T-helper 1 cell (primary cell): ENCODE measurements around the gene LZTS3.
"Not testable (repeated sequence)": the region's sequence is repeated elsewhere in the genome, so short reads cannot be mapped to it uniquely, and the experiment has no call there.

Experiments
- DNase-seq, 5 donors: peaks; one replicate each; pipeline ENCODE4 v3.0.0-alpha.2; 2012 to 2020
- total RNA-seq, 4 donors: gene quantifications; one replicate each; lab custom pipeline; 2026; lab: John Stamatoyannopoulos, UW

LZTS3 gene
- total RNA-seq = 9.1 to 27.4 (median 15.9) reads per million in 4 donors

- peak; percentile 65 to 88 (median 83) for DNase-seq
These were observed at the start of gene LZTS3 for GRCh38 chr20:3172933-3173609. LZTS3 (minus strand) TSS chr20:3173549; CDS start chr20:3167163, 6,386 bp downstream.

- DNase-seq = no peak
These were observed 48.3 kb upstream of the LZTS3 start for GRCh38 chr20:3221398-3222226.

- peak in 4 of 5 donors; percentile 50 to 65 (median 58) for DNase-seq
These were observed 45.1 kb upstream of the LZTS3 start for GRCh38 chr20:3218307-3218988.

GRCh38 chr20:3215359-3215917 is 42.1 kb upstream of the LZTS3 start:
- not testable (repeated sequence) for DNase-seq

- no peak for DNase-seq
These were observed 39.9 kb upstream of the LZTS3 start for GRCh38 chr20:3213226-3213625.

- DNase-seq = no peak
These were observed 37.0 kb upstream of the LZTS3 start for GRCh38 chr20:3210346-3210745.

- DNase-seq = peak in 1 of 5 donors; percentile 13
These were observed 36.6 kb upstream of the LZTS3 start for GRCh38 chr20:3209946-3210317.

GRCh38 chr20:3209257-3209945 is 36.1 kb upstream of the LZTS3 start, which contains the start of gene ITPA:
ITPA (plus strand) TSS chr20:3209498; CDS start chr20:3209552, 54 bp downstream.
- peak in 4 of 5 donors; percentile 35 to 69 (median 42) for DNase-seq

GRCh38 chr20:3208786-3209256 is 35.5 kb upstream of the LZTS3 start:
- peak in 1 of 5 donors; percentile 22 for DNase-seq

GRCh38 chr20:3204124-3204794 is 30.9 kb upstream of the LZTS3 start, which contains the start of gene DDRGK1:
DDRGK1 (minus strand) TSS chr20:3204682; CDS start chr20:3204627, 55 bp downstream.
- peak; percentile 70 to 91 (median 84) for DNase-seq

- peak in 1 of 5 donors; percentile 72 for DNase-seq
These were observed 30.2 kb upstream of the LZTS3 start for GRCh38 chr20:3203315-3204123.

GRCh38 chr20:3202965-3203314 is 29.6 kb upstream of the LZTS3 start:
- no peak for DNase-seq

GRCh38 chr20:3199976-3200755 is 26.8 kb upstream of the LZTS3 start:
- no peak for DNase-seq

- DNase-seq = no peak
These were observed 25.9 kb upstream of the LZTS3 start for GRCh38 chr20:3199206-3199605.

- DNase-seq = no peak
These were observed 22.4 kb upstream of the LZTS3 start for GRCh38 chr20:3195590-3196237.

GRCh38 chr20:3194617-3195280 is 21.4 kb upstream of the LZTS3 start:
- DNase-seq = no peak

GRCh38 chr20:3193806-3194616 is 20.7 kb upstream of the LZTS3 start:
- no peak for DNase-seq
